Left ventricle myocardium inferior (tissue), 1 donor: ENCODE measurements around the gene SENP3. TPM values are rescaled to one million over a fixed set of nuclear protein-coding genes. Genes with fewer than 3 reads are reported as not detected.

Experiments
- DNase-seq: peaks from one replicate; pipeline ENCODE4 v3.0.0-alpha.2; 2020
- H3K27ac ChIP-seq: fragments of 200-600 bp; replicated peaks from 2 replicates; pipeline ENCODE4 v1.8.0; 2021
- H3K27me3 ChIP-seq: fragments of 200-600 bp; 2 replicates; pipeline ENCODE4 v1.8.0; 2021; ENCODE audit warnings: low read depth
- H3K36me3 ChIP-seq: fragments of 200-600 bp; 2 replicates; pipeline ENCODE4 v1.8.0; 2021
- H3K4me1 ChIP-seq: fragments of 200-600 bp; 2 replicates; pipeline ENCODE4 v1.8.0; 2021
- H3K4me3 ChIP-seq: fragments of 200-600 bp; 2 replicates; pipeline ENCODE4 v1.8.0; 2021; ENCODE audit warnings: mild to moderate bottlenecking, moderate library complexity
- H3K9me3 ChIP-seq: fragments of 200-600 bp; replicated peaks from 2 replicates; pipeline ENCODE4 v1.8.0; 2021
- CTCF ChIP-seq: fragments of 200-600 bp; IDR thresholded peaks from 2 replicates; pipeline ENCODE4 v1.8.0; 2021; ENCODE audit warnings: antibody characterized with exemption, mild to moderate bottlenecking, borderline replicate concordance
- intact Hi-C: fragments of 100-400 bp; cut with micrococcal nuclease; formaldehyde crosslinking; loops from one replicate; pipeline ENCODE4 v1.11.0; 2022
- total RNA-seq: library from RNA; stranded (reverse); fragmentation: NEBNext Ultra II Directional; extraction: Animal tissue kit (Norgen Biotek cat#: 25700); gene quantifications from one replicate; pipeline ENCODE4 v1.2.1, GENCODE V29; 2021
- donor health status: DM: no; HTN: yes; CAD: no; lungs with severe emphysema.

Gene SENP3
- total RNA-seq, 1 donor from 2014 or later = 29.5 TPM

- Histone ChIP-seq H3K9me3 (no peaks in the 10 kb centered on the region), H3K36me3 (peaks cover 9% of the 10 kb centered on the region), H3K27me3 (no peaks in the 10 kb centered on the region), H3K4me3 (peak within 1 kb of the TSS; percentile 91), H3K4me1 (peaks cover 53% of the 10 kb centered on the region), H3K27ac (peak within 1 kb of the TSS; percentile 99)
- intact Hi-C loops = no loop called here
- TF ChIP-seq CTCF = peak; percentile 71
- peak; percentile 100 for DNase-seq
Observed at GRCh38 chr17:7614425-7615264, 52.9 kb downstream of the SENP3 start, which contains the start of gene FXR2. Gene FXR2 (minus strand): TSS chr17:7614897. CDS start chr17:7614532, 365 bp downstream.

- H3K4me3 ChIP-seq = peak overlapping the region; percentile 91
- intact Hi-C loops = no loop called here
- no peaks in the 10 kb centered on the region for H3K9me3 ChIP-seq
- peak overlapping the region; percentile 99 for H3K27ac ChIP-seq
- TF ChIP-seq CTCF = no peak
- H3K4me1 ChIP-seq = peaks cover 49% of the 10 kb centered on the region
- H3K36me3 ChIP-seq = peaks cover 9% of the 10 kb centered on the region
- no peak for DNase-seq
- no peaks in the 10 kb centered on the region for H3K27me3 ChIP-seq
Observed at GRCh38 chr17:7615265-7615747, 53.6 kb downstream of the SENP3 start.

- no peak for TF ChIP-seq CTCF
- DNase-seq = no peak
- Histone ChIP-seq H3K4me3 (no peak overlapping the region), H3K9me3 (no peaks in the 10 kb centered on the region), H3K27me3 (no peaks in the 10 kb centered on the region), H3K27ac (no peak overlapping the region), H3K36me3 (no peaks in the 10 kb centered on the region), H3K4me1 (peaks cover 16% of the 10 kb centered on the region)
- intact Hi-C loops = no loop called here
Observed at GRCh38 chr17:7618608-7619007, 56.9 kb downstream of the SENP3 start.

GRCh38 chr17:7620835-7621234 lies 59.1 kb downstream of the SENP3 start:
- Histone ChIP-seq H3K36me3 (peaks cover 4% of the 10 kb centered on the region), H3K4me1 (no peaks in the 10 kb centered on the region), H3K4me3 (no peak overlapping the region), H3K27ac (no peak overlapping the region), H3K27me3 (no peaks in the 10 kb centered on the region), H3K9me3 (no peaks in the 10 kb centered on the region)
- TF ChIP-seq CTCF = no peak
- DNase-seq = no peak
- intact Hi-C loops = no loop called here

Other genes with a start within 250 kb of the SENP3 start
- 66.1 TPM for gene GPS2, start 246.6 kb upstream of the SENP3 start, total RNA-seq
- gene NEURL4, start 232.6 kb upstream of the SENP3 start, total RNA-seq = 31.9 TPM
- gene ACAP1, start 225.4 kb upstream of the SENP3 start, total RNA-seq = 13.4 TPM
- 3.9 TPM for gene KCTD11, start 209.8 kb upstream of the SENP3 start, total RNA-seq
- not detected for gene TMEM95, start 206.8 kb upstream of the SENP3 start, total RNA-seq
- gene TNK1, start 180.8 kb upstream of the SENP3 start, total RNA-seq = 1.8 TPM
- 20.1 TPM for gene PLSCR3, start 167.4 kb upstream of the SENP3 start, total RNA-seq
- 67.8 TPM for gene TMEM256, start 157.8 kb upstream of the SENP3 start, total RNA-seq
- 9.3 TPM for gene NLGN2, start 154.1 kb upstream of the SENP3 start, total RNA-seq
- gene SPEM1, start 141.6 kb upstream of the SENP3 start, total RNA-seq = not detected
- gene SPEM2, start 136.3 kb upstream of the SENP3 start, total RNA-seq = not detected
- not detected for gene SPEM3, start 133.1 kb upstream of the SENP3 start, total RNA-seq
- 2.7 TPM for gene TMEM102, start 126.5 kb upstream of the SENP3 start, total RNA-seq
- gene FGF11, start 122.4 kb upstream of the SENP3 start, total RNA-seq = 6.5 TPM
- gene CHRNB1, start 116.9 kb upstream of the SENP3 start, total RNA-seq = 8.7 TPM
- 63.4 TPM for gene ZBTB4, start 82.3 kb upstream of the SENP3 start, total RNA-seq
- not detected for gene SLC35G6, start 80.5 kb upstream of the SENP3 start, total RNA-seq
- gene POLR2A, start 77.6 kb upstream of the SENP3 start, total RNA-seq = 38.7 TPM
- gene TNFSF12, start 12.9 kb upstream of the SENP3 start, total RNA-seq = 29.9 TPM
- 6.3 TPM for gene TNFSF13, start 3.2 kb upstream of the SENP3 start, total RNA-seq
- 25.5 TPM for gene CD68, start 17.7 kb downstream of the SENP3 start, total RNA-seq
- gene MPDU1, start 21.9 kb downstream of the SENP3 start, total RNA-seq = 24.9 TPM
- gene SOX15, start 28.2 kb downstream of the SENP3 start, total RNA-seq = 1.9 TPM
- 111 TPM for gene FXR2, start 53.0 kb downstream of the SENP3 start, total RNA-seq
- 73.5 TPM for gene SAT2, start 65.9 kb downstream of the SENP3 start, total RNA-seq
- gene SHBG, start 68.2 kb downstream of the SENP3 start, total RNA-seq = 0.74 TPM
- 2.8 TPM for gene ATP1B2, start 89.0 kb downstream of the SENP3 start, total RNA-seq
- 11.7 TPM for gene TP53, start 125.6 kb downstream of the SENP3 start, total RNA-seq
- gene WRAP53, start 126.6 kb downstream of the SENP3 start, total RNA-seq = 4.7 TPM
- not detected for gene EFNB3, start 143.3 kb downstream of the SENP3 start, total RNA-seq
- 0.33 TPM for gene DNAH2, start 155.8 kb downstream of the SENP3 start, total RNA-seq